NCI-H2107 (cell line): ENCODE data around the gene CIP2A.

ENCODE experiments used
- DNase-seq: peaks from one replicate; lab custom pipeline; 2025; lab: John Stamatoyannopoulos, UW

Gene CIP2A

DNA sequence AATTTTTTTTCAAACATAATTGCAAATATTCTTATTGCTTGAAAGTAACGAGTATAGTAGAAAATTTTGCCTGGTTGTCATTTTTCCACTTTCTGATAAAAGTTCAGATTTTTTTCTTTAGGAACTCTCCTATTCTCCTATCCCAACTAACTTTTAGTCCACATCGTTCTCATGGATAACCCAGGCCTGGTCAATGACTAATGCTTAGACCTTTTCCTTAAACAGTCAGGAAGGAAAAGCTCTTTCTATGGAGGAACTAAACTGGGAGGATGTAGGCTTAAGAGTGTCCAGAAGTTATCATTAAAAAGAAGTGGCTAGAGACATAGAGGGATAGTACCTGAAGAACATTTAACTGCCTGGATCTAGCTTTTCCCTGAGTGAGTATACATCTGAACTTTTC, 26.7 kb downstream of the CIP2A start:
- no peak for DNase-seq

DNA sequence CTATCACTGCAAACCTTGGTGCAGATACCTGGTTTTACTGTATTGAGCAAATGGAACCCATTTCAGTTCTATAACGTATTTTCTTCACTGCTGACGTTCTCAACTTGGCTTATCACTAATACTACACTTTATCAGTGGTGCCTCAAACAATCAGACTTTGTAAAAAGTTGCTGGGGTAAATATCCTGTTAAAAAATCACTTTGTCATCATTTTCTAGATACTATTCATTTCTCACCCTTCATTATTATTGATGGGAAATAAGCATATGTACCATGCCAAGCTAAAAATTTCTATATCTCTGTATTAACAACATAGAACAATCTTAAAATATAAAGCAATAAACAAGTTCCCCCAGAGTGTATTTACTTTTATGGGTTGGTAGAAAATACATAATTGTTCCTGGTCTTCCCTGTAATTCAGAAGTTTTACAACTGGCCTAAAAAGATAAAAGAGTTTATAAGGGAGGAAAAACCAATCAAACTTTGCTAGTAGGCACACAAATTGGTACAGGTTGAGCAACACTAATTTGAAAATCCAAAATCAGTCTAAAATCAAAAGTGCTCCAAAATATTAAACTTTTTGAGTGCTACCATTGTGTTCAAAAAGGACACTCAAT, 33.2 kb downstream of the CIP2A start:
- no peak for DNase-seq

DNA sequence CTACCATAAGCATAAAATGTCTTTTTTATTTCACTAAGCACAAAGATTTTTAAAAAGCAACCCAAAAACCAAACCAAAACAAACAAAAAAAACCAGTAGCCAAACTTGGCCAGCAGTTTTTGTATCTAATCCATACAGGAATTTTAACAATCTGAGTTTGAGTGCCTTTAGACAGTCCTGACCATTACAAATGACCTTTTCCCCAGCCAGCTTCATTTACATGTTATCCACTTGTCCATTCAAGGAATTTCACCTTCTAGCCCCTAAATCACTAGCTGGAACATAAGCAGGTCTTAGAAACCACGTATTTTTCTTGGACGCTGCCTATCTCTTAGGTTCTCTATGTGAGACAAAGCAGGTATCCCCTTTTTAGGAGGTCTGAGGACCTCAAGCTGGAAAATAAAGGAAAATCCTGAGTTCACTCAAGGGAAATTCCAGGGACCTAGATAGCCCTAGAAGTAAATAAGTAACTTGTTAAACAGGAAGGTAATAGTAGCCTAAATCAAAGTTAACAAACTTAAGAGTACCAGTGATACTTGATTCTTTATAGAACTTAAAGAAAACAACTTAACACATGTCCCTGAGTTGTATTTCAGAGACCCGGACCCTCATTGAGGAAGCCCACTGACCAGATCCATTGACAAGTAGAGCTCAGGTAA, 34.2 kb downstream of the CIP2A start:
- DNase-seq = no peak

DNA sequence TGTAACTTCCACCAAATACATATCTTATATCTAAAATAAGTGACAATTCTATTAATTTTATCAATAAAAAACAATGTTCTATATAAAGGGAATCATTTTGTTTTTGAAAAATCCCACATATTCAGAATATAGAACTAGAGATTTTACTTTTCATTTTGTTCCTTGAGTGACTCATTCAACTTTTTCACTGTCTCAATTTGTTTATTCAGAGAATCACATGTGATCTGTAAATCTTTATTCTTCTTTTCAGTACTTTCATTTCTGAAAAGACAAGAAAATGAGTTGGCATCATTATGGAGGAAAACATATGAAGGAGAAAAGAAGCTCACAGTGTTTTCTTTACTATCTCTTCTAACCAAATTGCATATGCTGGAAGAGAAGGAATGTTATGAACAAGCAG, 35.0 kb downstream of the CIP2A start:
- DNase-seq = no peak

DNA sequence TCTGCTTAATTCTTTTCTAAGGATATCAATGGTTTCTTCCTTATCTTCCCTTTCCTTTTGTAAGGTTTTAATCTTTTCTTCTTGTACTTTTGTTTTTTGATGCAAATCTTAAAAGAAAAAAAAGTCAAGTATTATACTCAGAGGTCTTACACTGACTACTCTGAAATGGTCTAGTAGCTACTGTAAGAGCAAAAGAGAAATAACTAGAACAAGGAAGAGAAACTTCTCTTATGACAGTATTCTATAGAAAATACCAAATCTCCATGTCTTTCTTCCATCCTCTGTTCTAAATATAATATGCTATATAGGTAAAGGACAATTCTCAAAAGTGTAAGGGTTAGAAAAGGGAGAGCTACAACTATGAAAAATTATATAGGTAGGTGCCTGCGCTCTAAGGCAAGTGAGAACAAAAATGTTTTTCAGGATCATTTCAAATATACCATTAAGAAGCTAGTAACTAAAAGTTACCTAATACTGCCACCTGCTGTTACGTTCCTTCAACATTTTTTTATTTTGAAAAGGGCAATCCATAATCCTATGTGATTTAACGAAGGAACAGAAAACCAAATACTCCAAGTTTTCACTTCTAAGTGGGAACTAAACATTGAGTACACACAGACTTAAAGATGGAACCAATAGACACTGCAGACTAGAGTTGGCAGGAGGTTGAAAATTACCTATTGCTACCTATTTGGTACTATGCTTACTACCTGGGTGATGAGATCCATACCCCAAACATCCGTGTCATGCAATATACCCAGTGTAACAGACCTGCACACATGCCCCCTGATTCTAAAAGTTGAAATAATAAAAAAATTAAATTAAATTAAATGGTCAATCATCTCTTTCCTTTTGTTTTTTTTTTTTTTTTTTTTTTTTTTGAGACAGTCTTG, 36.7 kb downstream of the CIP2A start:
- DNase-seq = no peak

DNA sequence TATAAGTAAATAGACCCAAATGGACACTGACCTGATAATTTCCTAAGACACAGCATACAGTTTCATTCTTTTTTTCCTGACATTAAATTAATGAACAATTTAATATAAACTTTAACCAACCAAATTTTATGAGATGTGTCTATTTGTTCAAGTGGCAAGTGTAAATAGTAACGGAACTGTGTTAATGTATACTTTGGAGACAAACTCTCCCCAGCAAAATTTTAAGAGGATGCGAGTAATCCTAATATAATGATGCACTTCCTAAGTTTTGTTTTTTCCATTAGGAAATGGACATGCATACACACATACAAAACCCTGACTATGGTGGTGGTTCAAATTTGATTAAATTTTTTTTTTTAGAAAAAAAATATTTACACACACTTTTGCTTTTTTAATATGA, 40.4 kb downstream of the CIP2A start:
- DNase-seq = no peak

DNA sequence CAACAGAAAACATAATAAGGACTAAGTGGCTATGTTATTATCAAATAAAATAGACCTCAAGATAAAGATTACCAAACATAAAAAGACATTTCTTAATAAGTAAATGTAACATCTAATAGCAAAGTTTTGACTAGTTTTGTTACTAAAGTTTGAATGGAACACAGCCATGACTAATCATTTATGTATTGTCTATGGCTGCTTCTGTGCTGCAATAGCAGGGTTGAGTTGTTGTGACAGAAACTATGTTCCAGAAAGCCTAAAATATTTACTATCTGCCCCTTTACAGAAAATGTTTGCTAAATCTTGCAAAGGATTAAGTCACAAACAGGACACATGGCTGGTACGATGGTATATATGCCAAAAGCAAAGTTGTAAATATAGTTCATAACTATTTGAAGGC, 40.9 kb downstream of the CIP2A start:
- DNase-seq = no peak

DNA sequence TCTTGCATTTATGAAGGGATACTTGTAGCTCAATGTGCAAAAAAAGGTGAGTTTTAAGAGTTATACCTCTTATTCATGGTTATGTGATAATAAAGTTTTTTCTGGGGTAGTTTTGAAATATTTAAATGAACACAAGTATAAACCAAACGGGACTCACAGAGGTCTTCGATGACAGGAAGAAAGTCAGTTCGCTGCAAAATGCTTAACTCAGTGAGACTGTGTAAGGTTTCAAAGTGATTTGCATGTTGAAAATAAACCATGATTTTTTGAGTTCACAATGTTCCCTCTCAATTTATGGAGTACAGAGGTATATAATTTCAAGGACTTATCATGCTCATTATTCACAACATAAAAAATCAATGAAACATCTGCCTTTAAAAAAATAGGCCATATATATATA, 42.5 kb downstream of the CIP2A start:
- no peak for DNase-seq

DNA sequence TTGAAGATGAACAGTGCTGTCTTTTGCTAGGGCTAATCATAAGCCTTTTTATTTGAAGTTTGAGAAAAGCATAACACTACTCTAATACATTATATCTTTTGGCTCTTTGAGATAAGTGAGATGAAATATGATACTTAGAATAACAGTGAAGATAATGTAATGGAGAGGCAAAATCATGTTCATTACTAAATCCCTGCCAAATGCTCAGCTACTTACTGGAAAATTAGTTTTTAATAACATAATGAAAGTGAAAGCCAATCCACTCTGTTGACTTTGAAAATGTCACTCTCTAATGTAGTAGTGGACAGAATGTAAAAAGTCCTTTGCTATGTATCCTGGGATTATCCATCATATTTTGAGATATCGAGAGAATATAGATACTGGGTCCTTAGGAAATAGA, 43.0 kb downstream of the CIP2A start:
- DNase-seq = no peak

DNA sequence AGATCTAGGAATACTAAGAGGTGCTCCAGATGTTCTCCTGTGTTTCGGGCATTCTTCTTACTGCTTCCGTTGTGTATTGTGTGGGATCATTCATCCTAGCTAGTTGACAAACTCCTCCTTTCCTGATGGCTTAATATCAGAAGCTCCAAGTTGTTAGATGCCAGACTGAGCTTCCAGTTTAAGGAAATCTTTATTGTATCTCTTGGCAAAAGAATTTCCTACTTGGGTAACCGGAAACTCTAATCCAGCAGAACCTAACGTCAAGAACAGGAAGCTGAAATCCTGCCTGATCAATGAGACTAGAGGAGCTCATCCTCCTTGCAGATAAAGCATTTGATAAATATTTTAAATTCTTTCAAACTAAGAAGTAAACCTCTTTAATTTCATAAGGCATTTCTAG, 51.2 kb downstream of the CIP2A start:
- DNase-seq = no peak

DNA sequence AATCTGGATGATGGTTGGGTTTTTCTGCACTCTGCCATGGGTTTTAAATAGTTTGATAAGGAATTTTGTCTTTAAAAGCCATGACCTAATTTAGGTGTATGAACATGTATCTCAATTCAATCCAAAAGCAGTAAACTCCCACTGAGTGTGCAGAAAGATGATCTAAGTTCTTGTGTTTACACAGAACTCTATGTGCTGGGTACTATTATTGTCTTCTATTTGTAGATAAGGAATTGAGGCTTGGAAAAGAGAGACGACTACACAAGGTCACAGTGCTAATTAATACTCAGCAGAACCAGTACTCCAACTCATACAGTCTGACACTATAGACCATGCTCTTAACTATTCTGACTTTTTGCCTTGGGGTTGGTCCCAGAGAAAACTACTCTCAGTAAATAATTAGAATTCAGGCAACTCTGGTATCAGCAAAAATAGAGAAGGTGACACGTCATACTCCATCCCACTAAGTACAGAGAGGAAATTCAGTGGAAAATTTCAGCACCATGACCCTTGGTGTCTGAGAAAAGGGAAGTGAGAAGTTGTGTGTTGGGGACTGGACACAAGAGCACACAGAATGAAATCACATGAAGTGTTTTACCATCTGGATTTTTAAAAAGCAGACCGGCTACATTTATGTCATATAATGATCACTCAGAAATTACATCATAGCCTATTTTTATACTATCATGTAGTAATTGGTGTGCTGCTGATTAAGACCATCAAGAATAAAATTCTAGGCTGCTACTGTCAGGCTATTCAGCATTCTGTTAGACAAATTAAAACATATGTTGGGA, 60.6 kb downstream of the CIP2A start:
- no peak for DNase-seq

DNA sequence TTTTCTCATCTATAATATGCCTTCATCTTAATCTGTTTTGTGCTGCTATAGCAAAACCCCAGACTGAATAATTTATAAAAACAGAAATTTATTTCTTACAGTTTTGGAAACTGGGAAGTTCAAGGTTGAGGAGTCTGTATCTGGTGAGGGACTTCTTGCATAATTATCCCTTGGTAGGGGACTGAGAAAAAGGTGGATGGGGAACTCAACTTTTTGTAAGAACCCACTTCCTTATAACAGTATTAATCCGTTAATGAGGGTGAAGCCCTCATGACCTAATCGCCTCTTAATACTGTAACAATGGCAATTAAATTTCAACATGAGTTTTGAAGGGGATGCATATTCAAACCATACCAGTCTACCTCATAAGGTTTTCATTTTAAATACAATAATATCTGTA, 61.4 kb downstream of the CIP2A start:
- DNase-seq = no peak

DNA sequence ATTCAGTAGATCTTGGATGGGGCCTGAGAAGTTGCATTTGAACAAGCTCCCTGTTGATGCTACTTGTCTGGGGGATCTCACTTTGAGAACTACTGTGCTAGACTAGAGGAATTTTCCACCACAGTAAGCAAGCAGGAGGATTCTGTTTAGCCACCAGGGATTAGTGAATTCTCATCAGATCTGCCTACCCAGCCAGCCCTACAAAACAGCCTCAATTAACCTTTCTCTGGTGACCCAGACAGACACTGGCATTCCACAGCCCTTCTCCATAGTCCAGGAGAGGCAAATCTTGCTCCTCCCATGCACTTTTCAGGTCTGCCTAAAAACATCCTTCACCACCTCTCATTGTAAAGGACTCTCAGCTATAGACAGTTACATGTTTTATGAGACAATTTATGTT, 62.1 kb downstream of the CIP2A start:
- DNase-seq = no peak

DNA sequence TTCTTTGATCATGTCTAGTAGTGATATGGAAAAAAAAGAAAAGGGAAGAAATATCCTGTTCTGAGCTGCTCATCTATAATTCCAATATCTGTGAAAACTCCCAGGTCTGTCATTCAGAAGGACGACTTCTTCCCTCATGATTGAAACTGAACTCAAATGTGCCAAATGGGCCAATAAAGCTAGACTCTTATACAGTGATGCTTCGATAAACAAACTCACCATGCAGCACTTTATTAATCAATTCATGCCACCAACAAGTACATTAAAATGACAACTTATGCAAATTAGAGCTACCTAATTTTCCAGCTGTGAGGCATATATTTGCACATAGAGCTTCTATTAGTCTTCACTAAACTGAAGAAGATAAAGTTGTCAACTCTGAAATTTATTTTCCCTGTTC, 63.3 kb downstream of the CIP2A start:
- no peak for DNase-seq

DNA sequence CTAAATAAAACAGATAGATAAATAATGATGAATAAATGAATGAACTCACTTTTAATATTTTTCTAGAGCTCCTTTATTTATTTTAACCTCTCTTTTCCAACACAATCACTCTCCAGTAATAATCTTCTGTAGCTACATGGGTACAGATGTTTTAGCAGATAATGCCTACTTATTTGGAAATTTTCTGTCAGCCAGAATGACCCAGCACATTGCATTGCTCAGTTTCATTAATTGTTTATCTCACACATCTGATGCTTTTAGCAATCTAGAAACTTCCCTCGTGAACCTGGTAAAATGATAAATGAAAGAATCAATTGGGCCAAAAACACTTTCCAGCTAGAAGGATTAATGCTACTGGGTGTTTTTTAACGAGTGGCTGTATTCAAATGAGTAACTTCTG, 64.0 kb downstream of the CIP2A start:
- DNase-seq = no peak

DNA sequence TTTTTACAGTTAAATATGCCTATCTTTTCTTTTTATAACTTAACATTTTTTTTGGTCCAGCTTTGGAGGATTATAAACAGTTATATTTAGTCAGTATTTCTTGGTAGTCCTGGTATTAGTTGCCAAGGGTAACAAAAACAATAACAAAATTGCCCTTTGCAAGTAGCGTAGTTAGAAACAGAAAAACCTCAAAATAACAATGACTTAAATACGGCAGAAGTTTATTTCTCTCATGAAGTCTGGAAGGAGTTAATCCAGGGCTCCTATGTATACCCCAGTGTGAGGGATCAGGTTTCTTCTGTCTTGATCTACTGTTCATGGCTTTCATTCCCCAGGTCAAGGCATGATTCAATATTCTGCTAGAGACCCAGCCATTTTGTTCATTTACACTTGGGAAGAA, 64.7 kb downstream of the CIP2A start:
- no peak for DNase-seq

DNA sequence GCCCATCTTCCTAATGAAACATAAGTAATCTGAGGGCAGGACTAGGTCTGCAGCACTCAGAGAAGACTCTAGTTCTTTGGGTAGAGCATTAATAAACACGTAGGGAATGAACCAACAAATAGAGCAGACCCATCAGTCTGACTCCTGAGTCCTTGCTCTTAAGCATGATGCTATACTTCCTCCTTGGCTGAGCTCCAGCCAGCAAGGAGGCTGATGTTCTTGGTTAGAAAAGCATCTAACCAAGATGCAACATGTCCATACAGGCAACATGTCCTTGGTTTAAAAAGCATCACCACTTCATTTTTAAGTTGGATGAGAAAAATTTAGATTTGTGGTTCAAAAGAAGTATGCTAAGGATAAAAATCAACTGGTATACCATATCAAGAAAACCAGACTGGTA, 70.3 kb downstream of the CIP2A start:
- no peak for DNase-seq

DNA sequence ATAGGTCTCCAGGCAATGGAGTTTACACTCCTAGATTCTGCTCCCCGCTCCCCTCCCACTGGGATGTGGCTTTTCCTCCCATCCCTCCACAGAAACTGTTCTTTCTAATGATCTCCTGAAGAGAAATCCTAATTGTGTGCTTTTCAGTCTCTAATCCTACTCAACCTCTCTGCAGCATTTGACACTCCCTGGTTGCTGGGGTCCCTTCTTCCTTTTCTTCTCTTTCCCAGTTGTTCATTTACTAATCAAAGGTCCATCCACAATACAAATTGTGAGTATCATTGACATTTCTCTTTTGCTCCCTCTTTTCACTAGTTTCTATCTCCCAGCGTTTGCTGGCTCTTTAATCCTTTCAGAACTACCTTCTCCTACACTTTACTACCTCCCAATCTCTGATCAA, 72.4 kb downstream of the CIP2A start:
- no peak for DNase-seq

DNA sequence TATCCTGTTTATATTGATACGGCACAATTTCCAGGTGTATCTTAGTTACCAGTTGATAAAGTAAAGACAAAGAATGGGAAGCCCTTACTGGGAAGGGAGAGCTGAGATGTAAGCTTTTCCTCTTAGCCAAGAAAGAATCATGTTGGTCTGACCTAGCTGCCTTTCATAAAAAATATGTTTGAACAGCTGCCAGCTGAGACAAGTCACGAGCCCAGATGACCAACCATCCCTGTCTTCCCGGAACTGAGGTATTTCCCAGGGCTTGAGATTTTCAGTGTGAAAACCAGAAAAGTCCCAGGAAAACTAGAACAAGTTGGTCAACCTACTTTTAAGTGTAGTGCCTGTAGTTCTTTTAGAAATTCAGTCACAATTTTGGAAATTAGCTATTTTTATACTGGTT, 75.3 kb downstream of the CIP2A start:
- no peak for DNase-seq

DNA sequence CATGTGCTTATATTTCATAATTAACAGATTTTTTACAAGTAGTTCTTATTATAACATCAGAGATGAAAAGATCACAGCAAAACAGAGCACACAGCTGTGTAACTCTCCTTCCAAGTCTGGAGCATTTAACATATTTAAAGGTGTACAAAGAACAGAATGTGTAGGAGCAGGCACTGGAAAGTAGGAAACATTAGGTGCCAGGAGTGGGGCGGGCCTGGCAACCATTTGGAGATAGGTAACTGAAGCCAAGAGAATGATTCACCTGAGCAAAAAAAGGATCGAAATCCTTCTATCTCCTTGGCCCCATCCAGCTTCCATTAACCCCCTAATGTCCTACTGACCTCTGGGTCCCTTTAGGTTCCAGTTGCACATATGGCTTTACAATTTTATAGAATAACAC, 76.6 kb downstream of the CIP2A start:
- no peak for DNase-seq

DNA sequence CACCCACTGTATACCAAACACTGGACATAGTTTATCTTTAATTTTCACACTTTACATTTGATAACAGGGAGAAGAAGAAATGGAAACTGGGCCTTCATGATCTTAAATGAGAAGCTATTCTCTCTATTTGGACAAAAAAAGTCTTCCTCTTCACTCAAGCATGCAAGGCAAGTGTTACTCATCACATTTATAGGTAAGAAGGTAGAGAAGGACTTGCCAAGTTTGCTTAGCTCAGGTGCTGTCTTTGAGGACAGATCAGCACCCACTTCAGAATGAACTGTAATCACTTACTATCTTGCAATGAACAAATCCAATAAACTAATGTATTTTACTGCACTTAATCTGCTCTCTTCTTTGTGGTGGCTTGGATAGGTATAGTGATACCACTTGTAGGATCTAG, 77.7 kb downstream of the CIP2A start:
- no peak for DNase-seq

DNA sequence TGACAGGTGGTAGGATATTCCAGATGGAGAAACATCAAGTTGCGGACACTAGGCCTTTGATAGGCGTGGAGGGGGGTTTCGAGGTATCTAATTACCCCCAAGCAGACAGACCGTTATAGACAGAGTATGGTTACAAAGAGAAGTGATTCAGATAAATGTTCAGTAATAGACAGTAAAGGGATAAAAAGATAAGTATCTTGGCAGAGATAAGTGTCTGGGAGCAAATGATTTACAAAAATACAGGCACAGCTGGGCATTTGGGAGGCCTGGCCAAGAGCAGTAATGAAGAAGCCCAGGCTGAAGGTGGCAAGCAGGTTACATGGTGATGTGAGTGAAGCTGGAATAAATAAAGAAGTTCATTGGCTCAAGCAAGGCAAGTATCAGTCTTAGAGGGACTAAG, 78.2 kb downstream of the CIP2A start:
- no peak for DNase-seq

DNA sequence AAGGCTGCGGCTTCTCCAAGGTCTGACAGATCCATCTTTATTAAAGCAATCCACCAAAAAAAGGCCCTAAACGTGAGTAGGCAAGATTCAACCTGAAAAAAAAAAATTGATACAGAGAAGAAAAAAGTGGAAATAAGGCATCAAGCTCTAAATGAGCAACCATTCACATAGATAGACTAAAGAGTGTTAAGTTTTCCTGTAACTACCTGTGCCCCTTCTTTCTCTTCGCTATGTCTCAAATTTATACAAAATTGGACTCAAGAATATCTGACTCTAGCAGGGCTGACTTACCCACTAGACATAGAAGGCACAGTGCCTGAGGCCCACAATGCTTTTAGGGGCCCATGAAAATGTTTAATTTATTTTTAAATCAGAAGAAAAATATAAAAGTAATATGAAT, 78.7 kb downstream of the CIP2A start, which contains the start of gene MYH15:
Gene MYH15 (minus strand): TSS at position 101 of the 400 bp plus-strand sequence. CDS start 66 bp downstream, at position 35.
- no peak for DNase-seq
